Inflammatory macrophage treated with lipopolysaccharide for 4 hours (primary cell): ENCODE measurements around the gene CTNNA2.

Source experiments
- DNase-seq: peaks from one replicate; pipeline ENCODE4 v3.0.0-alpha.2; 2020

CTNNA2 gene

GRCh38 chr2:79714283-79714682, 201.4 kb downstream of the CTNNA2 start:
- no peak for DNase-seq

GRCh38 chr2:79715338-79715737, 202.5 kb downstream of the CTNNA2 start:
- DNase-seq = no peak

DNA sequence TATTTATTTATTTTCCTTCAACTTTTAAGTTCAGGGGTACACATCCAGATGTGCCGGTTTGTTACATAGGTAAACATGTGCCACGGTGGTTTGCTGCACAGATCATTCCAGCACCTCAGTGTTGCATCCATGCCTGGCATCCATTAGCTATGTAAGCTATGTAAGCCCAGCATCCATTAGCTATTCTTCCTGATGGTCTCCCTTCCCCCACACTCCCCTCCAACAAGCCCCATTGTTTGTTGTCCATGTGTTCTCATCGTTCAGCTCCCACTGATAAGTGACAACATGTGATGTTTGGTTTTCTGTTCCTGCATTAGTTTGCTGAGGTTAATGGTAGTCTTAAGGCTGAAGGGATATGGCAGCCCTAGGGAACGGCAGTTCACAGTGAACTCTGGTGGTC, 203.4 kb downstream of the CTNNA2 start:
- no peak for DNase-seq

GRCh38 chr2:79717364-79718007, 204.6 kb downstream of the CTNNA2 start:
- no peak for DNase-seq

GRCh38 chr2:79721061-79721460, 208.2 kb downstream of the CTNNA2 start:
- no peak for DNase-seq

GRCh38 chr2:79721966-79722365, 209.1 kb downstream of the CTNNA2 start:
- no peak for DNase-seq

DNA sequence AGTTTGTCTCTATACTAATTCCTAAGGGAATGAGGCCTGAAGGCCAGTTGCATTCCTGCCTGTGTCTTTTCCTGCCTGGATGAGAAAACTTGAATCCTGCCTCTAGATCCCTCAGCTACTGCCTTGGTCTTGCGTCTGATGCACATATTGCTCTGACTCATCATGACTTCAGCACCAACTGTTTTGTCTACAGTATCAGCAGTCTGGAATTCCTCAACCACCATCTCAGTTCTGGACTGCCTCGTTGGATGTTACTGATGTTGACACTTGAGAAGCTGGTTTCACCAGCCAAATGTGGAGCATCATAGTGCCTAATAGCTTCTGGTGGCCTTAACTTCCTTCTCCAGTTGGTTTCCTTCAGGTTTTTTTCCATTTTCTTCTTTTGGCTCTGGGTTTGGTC, 211.0 kb downstream of the CTNNA2 start:
- DNase-seq = no peak

- DNase-seq = no peak
Measured at GRCh38 chr2:79729532-79729931, 216.7 kb downstream of the CTNNA2 start.

DNA sequence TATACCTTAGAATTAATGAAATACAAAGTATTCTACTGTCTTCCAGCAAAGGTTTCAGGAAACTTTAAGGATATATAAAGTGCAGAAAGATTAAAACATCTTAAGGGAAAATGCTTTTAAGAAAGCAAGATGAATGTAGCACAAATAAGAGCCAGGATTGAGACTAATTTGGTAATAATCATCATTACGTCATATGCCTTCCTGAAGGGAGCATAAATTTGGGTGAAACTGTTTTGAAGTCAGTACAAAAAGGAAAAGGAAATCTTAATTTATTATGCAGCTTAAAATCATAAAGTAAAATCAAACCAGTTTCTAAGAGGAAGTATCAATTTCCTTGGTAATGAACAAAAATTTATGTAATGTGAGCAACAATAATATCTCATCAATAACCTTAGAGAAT, 221.7 kb downstream of the CTNNA2 start:
- no peak for DNase-seq

GRCh38 chr2:79740879-79741443, 228.1 kb downstream of the CTNNA2 start:
- DNase-seq = no peak

DNA sequence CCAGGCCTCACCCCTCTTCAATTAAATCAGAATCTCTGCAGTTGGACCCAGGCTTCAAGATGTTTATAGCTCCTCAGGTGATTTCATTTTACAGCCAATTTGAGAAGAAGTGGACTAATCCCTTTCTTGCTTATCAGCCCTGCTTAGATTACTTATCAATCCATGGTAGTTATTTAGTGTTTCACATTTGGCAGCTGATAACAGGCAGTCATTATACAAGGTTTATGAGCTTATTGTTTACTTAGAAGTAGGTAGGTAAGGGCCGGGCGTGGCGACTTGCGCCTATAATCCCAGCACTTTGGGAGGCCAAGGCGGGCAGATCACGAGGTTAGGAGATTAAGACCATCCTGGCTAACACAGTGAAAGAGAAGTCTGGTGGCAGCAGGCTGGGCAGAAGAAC, 237.5 kb downstream of the CTNNA2 start:
- no peak for DNase-seq

DNA sequence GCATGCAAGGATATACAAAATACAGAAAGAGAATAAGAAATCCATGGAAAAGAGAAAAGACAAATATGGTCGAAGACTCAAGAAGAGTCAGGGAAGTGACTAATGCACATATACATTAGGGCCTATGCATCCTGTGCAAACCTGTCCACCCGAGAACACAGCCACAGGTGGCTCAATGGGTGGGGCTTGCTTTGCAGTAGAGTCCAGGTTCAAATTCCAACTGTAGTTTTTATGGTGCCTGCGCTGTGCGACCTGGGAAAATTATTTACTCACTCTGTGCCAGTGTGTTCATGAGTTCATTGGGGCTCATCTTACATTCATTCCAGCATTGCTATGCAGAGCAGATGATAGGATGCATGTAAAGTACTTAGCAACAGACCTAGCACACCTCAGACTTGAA, 244.7 kb downstream of the CTNNA2 start:
- no peak for DNase-seq

- DNase-seq = no peak
Measured at GRCh38 chr2:79758042-79758441, 245.2 kb downstream of the CTNNA2 start.

- DNase-seq = no peak
Measured at GRCh38 chr2:79758749-79759282, 246.0 kb downstream of the CTNNA2 start.

DNA sequence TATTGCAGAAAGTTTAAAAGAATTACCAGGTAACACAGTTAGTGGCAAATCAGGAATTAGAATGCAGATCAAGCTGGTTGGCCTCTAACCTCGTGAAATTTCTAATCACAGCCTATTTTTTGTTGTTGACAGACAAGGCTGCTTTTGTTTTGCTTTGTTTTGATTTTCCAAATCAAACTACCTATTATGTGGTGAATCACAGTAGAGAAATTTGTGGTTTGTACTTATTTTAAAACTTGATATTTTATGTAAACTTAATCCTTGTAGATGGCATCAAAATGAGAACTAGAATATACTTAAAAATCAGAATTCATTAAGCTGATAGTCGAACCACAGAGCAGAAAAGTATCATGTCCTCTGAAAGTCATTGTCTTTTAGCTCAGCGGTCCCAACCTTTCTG, 258.1 kb downstream of the CTNNA2 start:
- DNase-seq = no peak

DNA sequence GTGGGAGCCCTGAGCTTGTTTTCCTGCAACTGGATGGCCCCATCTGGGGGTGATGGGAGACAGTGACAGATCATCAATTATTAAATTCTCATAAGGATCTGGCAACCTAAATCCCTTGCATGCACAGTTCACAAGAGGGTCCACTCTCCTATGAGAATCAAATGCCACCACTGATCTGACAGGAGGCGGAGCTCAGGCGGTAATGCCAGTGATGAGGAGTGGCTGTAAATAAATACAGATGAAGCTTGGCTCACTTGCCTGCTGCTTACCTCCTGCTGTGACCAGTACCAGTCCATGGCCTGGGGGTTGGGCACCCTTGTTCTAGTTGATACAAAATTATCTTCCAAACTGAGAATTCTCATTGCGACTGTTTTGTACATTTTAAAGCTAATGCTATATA, 258.6 kb downstream of the CTNNA2 start:
- DNase-seq = no peak

DNA sequence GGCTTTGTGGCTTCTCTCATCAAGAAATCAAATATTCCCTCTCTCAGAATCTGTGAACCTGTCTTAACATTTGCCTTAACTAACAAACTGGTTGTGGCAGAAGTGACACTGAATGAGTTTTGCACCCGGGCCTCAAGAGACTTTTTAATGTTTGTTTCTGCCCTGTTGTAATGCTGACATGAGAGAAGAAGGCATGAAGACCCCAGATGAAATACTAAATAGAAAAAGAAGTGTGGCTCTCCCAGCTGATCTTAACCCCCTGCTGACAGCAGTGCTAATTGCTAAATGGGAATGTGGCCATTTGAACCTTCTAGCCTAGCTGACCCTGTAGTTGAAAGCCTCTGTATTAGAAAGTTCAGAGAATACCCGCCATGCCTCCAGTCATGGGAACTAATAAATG, 261.2 kb downstream of the CTNNA2 start:
- DNase-seq = no peak

DNA sequence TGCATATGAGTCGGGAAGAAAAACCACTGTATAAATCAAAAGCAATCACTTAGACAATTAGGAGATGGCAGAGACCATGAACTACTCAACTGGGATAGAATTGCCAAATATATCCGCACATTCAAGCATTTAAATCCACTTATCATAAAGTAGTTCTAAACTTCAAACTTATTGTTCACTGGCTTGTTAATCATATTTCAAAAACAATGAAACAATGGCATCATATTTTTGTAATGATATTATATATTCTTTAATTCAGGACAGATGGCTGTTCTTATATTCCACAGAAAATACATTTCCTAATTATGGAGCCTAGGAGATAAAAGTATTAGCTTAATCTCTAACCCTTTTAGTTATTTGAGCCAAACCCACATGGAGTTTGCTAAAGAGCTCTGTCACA, 263.6 kb downstream of the CTNNA2 start:
- DNase-seq = no peak

DNA sequence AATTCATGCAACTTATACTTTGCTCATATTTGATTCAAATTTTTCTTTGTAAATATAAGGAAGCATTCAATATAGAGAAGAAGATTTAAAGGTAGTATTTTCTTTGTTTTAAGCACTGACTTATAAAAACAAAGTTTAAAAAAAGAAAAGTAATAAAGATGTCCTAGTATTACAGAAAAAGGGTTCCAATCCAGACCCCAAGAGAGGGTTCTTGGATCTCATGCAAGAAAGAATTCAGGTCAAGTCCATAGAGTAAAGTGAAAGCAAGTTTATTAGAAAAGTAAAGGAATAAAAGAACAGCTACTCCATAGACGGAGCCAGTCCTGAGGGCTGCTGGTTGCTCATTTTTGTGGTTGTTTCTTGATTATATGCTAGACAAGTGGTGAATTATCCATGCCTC, 267.9 kb downstream of the CTNNA2 start:
- DNase-seq = no peak

- DNase-seq = no peak
Measured at GRCh38 chr2:79782576-79783452, 270.0 kb downstream of the CTNNA2 start.

GRCh38 chr2:79788952-79789651, 276.3 kb downstream of the CTNNA2 start:
- DNase-seq = no peak

GRCh38 chr2:79789811-79790210, 277.0 kb downstream of the CTNNA2 start:
- DNase-seq = no peak

DNA sequence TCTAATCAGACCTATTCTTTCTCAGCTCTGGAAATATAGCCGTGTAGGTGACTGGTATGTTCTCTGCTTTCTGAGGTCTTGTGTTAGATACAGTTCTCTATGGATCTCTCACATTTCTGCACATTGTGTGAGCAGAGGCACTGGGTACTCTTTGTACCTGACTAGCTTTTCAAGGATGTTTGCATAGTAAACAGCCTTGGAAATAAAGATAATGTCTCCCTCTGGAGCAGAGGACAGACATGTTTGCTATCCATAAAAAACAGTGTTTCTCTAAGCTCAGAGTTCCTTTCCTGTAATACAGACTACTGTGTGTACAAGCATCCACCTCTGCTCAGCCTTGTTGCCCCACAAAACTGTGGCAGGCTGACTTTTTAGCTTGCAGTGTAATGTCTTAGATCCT, 279.2 kb downstream of the CTNNA2 start:
- no peak for DNase-seq
